SH-SY5Y (cell line): ENCODE measurements around the gene ARHGEF37.

Source experiments
- GATA2 ChIP-seq: IDR thresholded peaks from 2 replicates; pipeline ENCODE4 v1.6.1; 2011; ENCODE audit warnings: mild to moderate bottlenecking, low read depth, low read length
- GATA3 ChIP-seq: IDR thresholded peaks from 2 replicates; pipeline ENCODE4 v1.6.1; 2011; ENCODE audit warnings: low read depth, mild to moderate bottlenecking, low read length, moderate library complexity

DNA sequence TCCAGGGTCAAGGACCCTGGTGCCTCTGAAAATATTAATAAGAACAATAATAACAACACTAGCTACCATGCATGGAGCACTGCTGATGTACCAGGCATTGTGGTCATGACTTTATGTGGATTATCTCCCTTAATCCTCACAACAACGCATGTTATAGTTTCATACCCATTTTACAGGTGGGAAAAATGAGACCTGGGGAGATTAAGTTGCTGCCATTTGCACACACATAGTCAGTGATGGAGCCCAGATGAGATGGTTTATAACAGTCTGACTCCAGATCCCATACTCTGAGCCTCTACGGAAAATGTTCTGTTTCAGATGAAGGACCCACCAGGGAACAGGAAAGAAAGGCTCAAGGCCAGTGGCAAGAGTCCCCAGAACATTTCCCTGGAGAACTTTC is 100.6 kb downstream of the ARHGEF37 start:
- TF ChIP-seq GATA2: no peak
- TF ChIP-seq GATA3: no peak
